Activated CD4-positive, alpha-beta T cell treated with anti-CD3 and anti-CD28 coated beads, Interleukin-2, amount 10 ng/mL, durations not matched to agents 24 days and 14 days (primary cell): ENCODE results near the gene TYRP1. TPM values are rescaled to one million over a fixed set of nuclear protein-coding genes. Genes with fewer than 3 reads are reported as not detected.

ENCODE experiments used
- DNase-seq: peaks from one replicate; pipeline ENCODE4 v3.0.0; 2022
- H3K27ac Mint-ChIP-seq: one replicate; pipeline ENCODE4 v1.8.0; 2022; ENCODE audit warnings: mild to moderate bottlenecking, mixed read lengths
- H3K27me3 Mint-ChIP-seq: one replicate; pipeline ENCODE4 v1.8.0; 2022; ENCODE audit warnings: mixed read lengths
- H3K36me3 Mint-ChIP-seq: one replicate; pipeline ENCODE4 v1.8.0; 2022; ENCODE audit warnings: low read depth, mild to moderate bottlenecking, mixed read lengths
- H3K4me1 Mint-ChIP-seq: one replicate; pipeline ENCODE4 v1.8.0; 2021; ENCODE audit warnings: mixed read lengths
- H3K4me3 Mint-ChIP-seq: one replicate; pipeline ENCODE4 v1.8.0; 2022; ENCODE audit warnings: mild to moderate bottlenecking, moderate library complexity, mixed read lengths
- H3K9me3 Mint-ChIP-seq: one replicate; pipeline ENCODE4 v1.8.0; 2021; ENCODE audit warnings: mixed read lengths
- intact Hi-C: fragments of 100-400 bp; cut with micrococcal nuclease; formaldehyde crosslinking; loops from one replicate; pipeline ENCODE4 v1.15.1; 2023
- total RNA-seq: library from RNA; stranded (reverse); gene quantifications from 2 replicates; pipeline ENCODE4 v1.2.3, GENCODE V29; 2022

The TYRP1 gene
- total RNA-seq, 1 donor from 2014 or later, result not detected

DNA sequence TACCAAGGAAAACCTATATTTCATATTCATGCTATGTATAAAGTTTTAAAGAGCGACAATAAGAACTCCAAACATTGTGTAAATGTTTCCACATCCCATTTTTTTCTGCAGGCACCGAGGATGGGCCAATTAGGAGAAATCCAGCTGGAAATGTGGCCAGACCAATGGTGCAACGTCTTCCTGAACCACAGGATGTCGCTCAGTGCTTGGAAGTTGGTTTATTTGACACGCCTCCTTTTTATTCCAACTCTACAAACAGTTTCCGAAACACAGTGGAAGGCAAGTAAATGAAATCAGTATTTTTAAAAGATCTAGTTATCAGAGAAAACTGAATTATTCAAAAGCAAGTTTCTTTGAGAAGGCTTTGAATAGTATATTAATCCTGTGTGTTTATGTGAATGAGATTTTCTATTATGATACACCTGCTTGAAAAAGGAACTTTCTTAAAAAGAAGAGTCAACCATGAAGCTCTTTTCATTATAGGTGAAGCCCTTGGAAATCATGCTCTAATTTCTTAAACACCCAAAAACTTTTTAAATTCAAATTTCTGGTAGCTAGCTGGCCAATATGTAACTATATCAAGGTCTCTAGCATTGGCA lies 9.1 kb downstream of the TYRP1 start:
- no peak overlapping the region for H3K4me3 Mint-ChIP-seq
- no peak overlapping the region for H3K27ac Mint-ChIP-seq
- intact Hi-C loops, result no loop called here
- H3K4me1 Mint-ChIP-seq, result no peaks in the 10 kb centered on the region
- H3K27me3 Mint-ChIP-seq, result no peaks in the 10 kb centered on the region
- no peaks in the 10 kb centered on the region for H3K36me3 Mint-ChIP-seq
- DNase-seq, result no peak
- no peaks in the 10 kb centered on the region for H3K9me3 Mint-ChIP-seq

GRCh38 chr9:12703996-12704395 lies 10.8 kb downstream of the TYRP1 start:
- no peaks in the 10 kb centered on the region for H3K27me3 Mint-ChIP-seq
- intact Hi-C loops, result no loop called here
- no peaks in the 10 kb centered on the region for H3K9me3 Mint-ChIP-seq
- no peaks in the 10 kb centered on the region for H3K4me1 Mint-ChIP-seq
- H3K27ac Mint-ChIP-seq, result no peak overlapping the region
- H3K36me3 Mint-ChIP-seq, result no peaks in the 10 kb centered on the region
- no peak overlapping the region for H3K4me3 Mint-ChIP-seq
- DNase-seq, result no peak

GRCh38 chr9:12705738-12706391 lies 12.7 kb downstream of the TYRP1 start:
- no peak overlapping the region for H3K4me3 Mint-ChIP-seq
- H3K36me3 Mint-ChIP-seq, result no peaks in the 10 kb centered on the region
- H3K27me3 Mint-ChIP-seq, result no peaks in the 10 kb centered on the region
- H3K9me3 Mint-ChIP-seq, result no peaks in the 10 kb centered on the region
- DNase-seq, result no peak
- H3K4me1 Mint-ChIP-seq, result no peaks in the 10 kb centered on the region
- intact Hi-C loops, result no loop called here
- no peak overlapping the region for H3K27ac Mint-ChIP-seq

GRCh38 chr9:12708562-12709298 lies 15.5 kb downstream of the TYRP1 start:
- H3K9me3 Mint-ChIP-seq, result no peaks in the 10 kb centered on the region
- no peak for DNase-seq
- H3K4me3 Mint-ChIP-seq, result no peak overlapping the region
- intact Hi-C loops, result no loop called here
- no peak overlapping the region for H3K27ac Mint-ChIP-seq
- H3K4me1 Mint-ChIP-seq, result no peaks in the 10 kb centered on the region
- no peaks in the 10 kb centered on the region for H3K27me3 Mint-ChIP-seq
- no peaks in the 10 kb centered on the region for H3K36me3 Mint-ChIP-seq

GRCh38 chr9:12712532-12712931 lies 19.3 kb downstream of the TYRP1 start:
- Mint-ChIP-seq H3K4me3 (no peak overlapping the region), H3K4me1 (no peaks in the 10 kb centered on the region), H3K27me3 (no peaks in the 10 kb centered on the region), H3K9me3 (no peaks in the 10 kb centered on the region), H3K36me3 (no peaks in the 10 kb centered on the region), H3K27ac (no peak overlapping the region)
- DNase-seq, result no peak
- intact Hi-C loops, result no loop called here

DNA sequence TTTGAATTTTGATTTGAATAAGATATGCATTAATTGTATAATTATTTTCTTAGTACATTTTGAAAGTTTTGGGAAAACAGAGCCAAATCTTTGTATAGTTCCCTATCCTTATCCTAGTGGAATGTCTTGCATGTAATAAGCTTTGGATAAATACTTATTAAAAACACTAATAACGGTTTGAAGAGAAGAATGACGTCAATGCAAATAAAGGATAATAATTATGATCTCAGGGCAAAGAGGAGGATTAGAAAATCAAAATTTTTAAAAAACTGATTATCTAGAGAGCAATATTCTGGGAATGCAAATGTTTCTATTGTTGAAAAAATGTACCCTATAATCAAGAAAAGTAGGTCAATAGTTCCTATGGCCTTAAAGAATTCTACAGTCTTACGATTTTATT lies 22.1 kb downstream of the TYRP1 start:
- intact Hi-C loops, result no loop called here
- Mint-ChIP-seq H3K36me3 (no peaks in the 10 kb centered on the region), H3K4me3 (no peak overlapping the region), H3K9me3 (no peaks in the 10 kb centered on the region), H3K27me3 (no peaks in the 10 kb centered on the region), H3K27ac (no peak overlapping the region), H3K4me1 (no peaks in the 10 kb centered on the region)
- no peak for DNase-seq

DNA sequence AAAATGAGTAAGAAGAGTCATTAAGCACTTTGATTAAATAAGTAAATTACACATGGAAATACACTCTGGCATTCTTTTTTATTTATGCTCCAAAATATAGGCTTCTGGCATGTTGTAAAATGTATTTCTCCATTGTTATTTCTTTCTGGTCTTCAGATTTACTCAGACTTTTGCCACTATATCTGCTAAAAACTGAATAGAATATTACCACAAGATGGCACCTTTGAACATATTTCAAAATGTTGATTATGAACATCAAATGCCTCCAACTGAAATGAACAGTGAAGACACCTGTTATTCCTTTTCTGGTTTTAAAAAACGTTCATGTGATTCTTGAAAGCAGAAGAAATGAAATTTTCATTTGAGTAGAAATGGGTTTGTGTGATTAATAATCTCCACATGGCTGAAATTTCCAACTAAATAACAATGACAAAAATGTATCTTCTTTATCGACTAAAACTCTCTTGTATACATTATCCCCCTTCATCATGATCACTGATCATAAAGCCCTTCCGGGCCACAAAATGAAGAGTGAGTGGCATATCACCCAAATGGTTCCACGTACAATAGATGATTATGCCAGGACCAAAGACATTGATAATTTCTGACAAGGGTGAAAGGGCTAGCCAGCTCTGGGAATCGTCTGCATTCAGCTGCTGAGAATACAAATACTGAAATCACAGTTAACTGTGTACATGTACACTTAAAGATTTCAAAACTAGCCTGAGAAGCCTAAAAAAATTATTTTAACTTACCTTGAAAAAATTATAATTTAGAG lies 23.8 kb downstream of the TYRP1 start:
- intact Hi-C loops, result no loop called here
- H3K4me3 Mint-ChIP-seq, result no peak overlapping the region
- H3K36me3 Mint-ChIP-seq, result no peaks in the 10 kb centered on the region
- no peak for DNase-seq
- no peaks in the 10 kb centered on the region for H3K4me1 Mint-ChIP-seq
- H3K9me3 Mint-ChIP-seq, result no peaks in the 10 kb centered on the region
- H3K27me3 Mint-ChIP-seq, result no peaks in the 10 kb centered on the region
- no peak overlapping the region for H3K27ac Mint-ChIP-seq

DNA sequence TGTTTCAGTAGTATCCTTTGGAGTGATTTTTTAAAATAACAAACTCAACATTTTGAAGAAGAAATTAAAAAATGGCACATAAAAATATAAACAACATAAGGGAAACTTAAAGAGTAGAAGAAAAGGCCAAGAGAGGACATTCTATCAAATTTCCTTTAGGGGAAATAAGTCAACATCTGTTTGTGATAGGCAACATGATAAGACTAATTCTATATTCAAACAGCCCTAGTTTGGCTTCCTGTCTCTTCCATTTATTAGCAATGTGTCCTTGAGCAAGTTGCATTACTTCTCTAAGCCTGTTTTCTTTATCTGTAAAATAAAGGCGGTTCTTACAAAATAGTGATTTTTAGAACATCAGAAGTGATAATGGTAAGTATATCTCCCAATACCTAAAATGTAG lies 24.7 kb downstream of the TYRP1 start:
- Mint-ChIP-seq H3K27me3 (no peaks in the 10 kb centered on the region), H3K27ac (no peak overlapping the region), H3K4me1 (no peaks in the 10 kb centered on the region), H3K9me3 (no peaks in the 10 kb centered on the region), H3K4me3 (no peak overlapping the region), H3K36me3 (no peaks in the 10 kb centered on the region)
- no peak for DNase-seq
- intact Hi-C loops, result no loop called here

DNA sequence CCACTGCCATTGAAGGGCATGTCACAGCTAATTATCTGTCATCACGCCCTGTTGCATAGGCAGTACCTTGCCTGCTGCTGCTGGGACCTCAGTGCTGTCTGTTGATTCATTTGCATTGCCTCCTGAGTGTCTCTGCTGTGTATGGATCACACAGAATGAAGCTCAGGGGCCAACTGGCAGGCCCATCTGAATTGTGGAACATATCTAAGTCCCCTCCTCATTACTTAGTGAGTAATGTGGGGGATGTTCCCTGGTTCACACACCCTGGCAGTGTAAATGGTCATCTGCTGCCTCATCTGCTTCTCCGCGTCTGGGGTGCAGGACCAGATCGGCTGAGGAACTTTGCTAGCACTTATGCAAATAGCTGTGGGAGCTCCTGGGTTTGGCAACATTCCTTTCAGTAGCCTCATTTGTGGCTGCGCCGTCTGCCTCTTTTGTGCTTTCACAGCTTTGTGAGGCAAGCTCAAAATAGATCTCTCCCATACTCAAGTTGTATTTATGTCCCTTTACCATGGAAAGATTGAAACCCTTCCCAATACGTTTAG lies 25.4 kb downstream of the TYRP1 start:
- no peak overlapping the region for H3K27ac Mint-ChIP-seq
- no peaks in the 10 kb centered on the region for H3K27me3 Mint-ChIP-seq
- no peaks in the 10 kb centered on the region for H3K4me1 Mint-ChIP-seq
- H3K36me3 Mint-ChIP-seq, result no peaks in the 10 kb centered on the region
- H3K9me3 Mint-ChIP-seq, result no peaks in the 10 kb centered on the region
- intact Hi-C loops, result no loop called here
- no peak overlapping the region for H3K4me3 Mint-ChIP-seq
- DNase-seq, result no peak

DNA sequence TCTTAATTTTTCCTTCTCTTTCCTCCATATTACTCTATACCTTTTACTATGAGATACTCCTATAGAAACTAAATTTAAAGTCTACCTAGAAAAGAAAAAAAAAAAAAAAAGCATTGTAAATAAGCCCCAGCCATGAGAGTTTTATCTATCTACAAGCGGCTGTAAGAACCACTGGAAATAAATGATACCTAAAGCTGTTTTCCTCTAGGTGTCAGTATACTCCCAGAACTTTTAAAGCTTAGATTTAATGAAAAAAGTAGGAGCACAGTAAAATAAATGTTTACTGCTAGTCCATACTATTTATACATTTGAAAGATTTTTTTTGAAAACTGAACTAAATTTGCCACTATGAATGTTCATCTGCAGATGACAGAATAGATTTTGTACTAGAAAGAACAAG lies 26.2 kb downstream of the TYRP1 start:
- intact Hi-C loops, result no loop called here
- H3K4me3 Mint-ChIP-seq, result no peak overlapping the region
- no peak for DNase-seq
- H3K4me1 Mint-ChIP-seq, result no peaks in the 10 kb centered on the region
- no peaks in the 10 kb centered on the region for H3K27me3 Mint-ChIP-seq
- H3K36me3 Mint-ChIP-seq, result no peaks in the 10 kb centered on the region
- H3K27ac Mint-ChIP-seq, result no peak overlapping the region
- no peaks in the 10 kb centered on the region for H3K9me3 Mint-ChIP-seq

DNA sequence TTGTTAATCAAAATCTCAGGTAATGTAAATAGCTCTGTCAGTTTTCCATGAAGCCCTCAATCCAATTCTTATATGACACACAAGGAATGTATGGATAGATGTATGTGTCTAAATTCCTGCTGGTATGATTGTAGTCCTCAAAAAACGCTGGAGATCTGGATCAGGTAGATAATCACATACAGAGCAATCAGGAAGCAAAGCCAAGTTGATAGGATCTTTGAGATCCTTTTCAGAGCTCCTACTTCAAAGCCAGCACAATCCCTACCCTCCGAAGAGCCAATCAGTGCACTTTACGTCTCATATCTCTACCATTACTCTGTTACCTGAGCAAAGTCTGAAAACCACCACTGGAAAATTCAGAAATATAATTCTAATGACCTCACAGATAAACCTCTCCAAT lies 27.4 kb downstream of the TYRP1 start:
- no peaks in the 10 kb centered on the region for H3K9me3 Mint-ChIP-seq
- no peak overlapping the region for H3K27ac Mint-ChIP-seq
- intact Hi-C loops, result loop anchor here (10.0 kb wide), 1 partner anchor 364 kb away; no protein-coding TSS in a partner anchor
- H3K27me3 Mint-ChIP-seq, result no peaks in the 10 kb centered on the region
- H3K4me1 Mint-ChIP-seq, result no peaks in the 10 kb centered on the region
- no peaks in the 10 kb centered on the region for H3K36me3 Mint-ChIP-seq
- no peak overlapping the region for H3K4me3 Mint-ChIP-seq
- DNase-seq, result no peak

GRCh38 chr9:12722131-12722530 lies 28.9 kb downstream of the TYRP1 start:
- intact Hi-C loops, result loop anchor here (10.0 kb wide), 1 partner anchor 363 kb away; no protein-coding TSS in a partner anchor
- H3K36me3 Mint-ChIP-seq, result no peaks in the 10 kb centered on the region

GRCh38 chr9:12723409-12724028 lies 30.3 kb downstream of the TYRP1 start:
- Mint-ChIP-seq H3K27me3 (no peaks in the 10 kb centered on the region), H3K27ac (no peak overlapping the region), H3K36me3 (no peaks in the 10 kb centered on the region), H3K9me3 (no peaks in the 10 kb centered on the region), H3K4me3 (no peak overlapping the region), H3K4me1 (no peaks in the 10 kb centered on the region)
- DNase-seq, result no peak
- intact Hi-C loops, result loop anchor here (10.0 kb wide), 1 partner anchor 361 kb away; no protein-coding TSS in a partner anchor

More at GRCh38 chr9:12722131-12722530, 28.9 kb downstream of the TYRP1 start:
- H3K4me3 Mint-ChIP-seq, result no peak overlapping the region
- DNase-seq, result no peak
- H3K27ac Mint-ChIP-seq, result no peak overlapping the region
- no peaks in the 10 kb centered on the region for H3K27me3 Mint-ChIP-seq
- no peaks in the 10 kb centered on the region for H3K9me3 Mint-ChIP-seq
- no peaks in the 10 kb centered on the region for H3K4me1 Mint-ChIP-seq
